Measurements from ENCODE around the gene TES. TPM values are rescaled to one million over a fixed set of nuclear protein-coding genes. Genes with fewer than 3 reads are reported as not detected.

The TES gene
- total RNA-seq, 4 donors from 2014 or later, result 77.4 to 119 (median 115) TPM

- no peak for DNase-seq
- 82 to 84% methylated on average over 2 of the region's 2 CpGs for WGBS, 2 donors (ENCODE audit: low coverage in 1 of 2)
- H3K36me3 ChIP-seq, result no peaks in the 10 kb centered on the region
- intact Hi-C loops (cut with DNase I; ENCODE audit: low total_unique reads) (no loop called here), in situ Hi-C loops (cut with MboI; ENCODE audit: low pct_ligation_motif_present in 1 of 4, low pct_unique_long_range_greater_than_20kb in 1 of 4, low sequenced_read_pairs in 3 of 4) (loop anchor here in 3 of 4 donors (25.0 kb wide), 2 partner anchors 648 to 973 kb away; no protein-coding TSS in a partner anchor)
- no peak overlapping the region for H3K27ac ChIP-seq
- H3K4me3 ChIP-seq, result no peak overlapping the region
- no peaks in the 10 kb centered on the region for H3K9me3 ChIP-seq
- H3K27me3 ChIP-seq, result no peaks in the 10 kb centered on the region
- peaks cover 0 to 9% (median 6%) of the 10 kb centered on the region in 4 donors for H3K4me1 ChIP-seq
- TF ChIP-seq, protein P1, sequence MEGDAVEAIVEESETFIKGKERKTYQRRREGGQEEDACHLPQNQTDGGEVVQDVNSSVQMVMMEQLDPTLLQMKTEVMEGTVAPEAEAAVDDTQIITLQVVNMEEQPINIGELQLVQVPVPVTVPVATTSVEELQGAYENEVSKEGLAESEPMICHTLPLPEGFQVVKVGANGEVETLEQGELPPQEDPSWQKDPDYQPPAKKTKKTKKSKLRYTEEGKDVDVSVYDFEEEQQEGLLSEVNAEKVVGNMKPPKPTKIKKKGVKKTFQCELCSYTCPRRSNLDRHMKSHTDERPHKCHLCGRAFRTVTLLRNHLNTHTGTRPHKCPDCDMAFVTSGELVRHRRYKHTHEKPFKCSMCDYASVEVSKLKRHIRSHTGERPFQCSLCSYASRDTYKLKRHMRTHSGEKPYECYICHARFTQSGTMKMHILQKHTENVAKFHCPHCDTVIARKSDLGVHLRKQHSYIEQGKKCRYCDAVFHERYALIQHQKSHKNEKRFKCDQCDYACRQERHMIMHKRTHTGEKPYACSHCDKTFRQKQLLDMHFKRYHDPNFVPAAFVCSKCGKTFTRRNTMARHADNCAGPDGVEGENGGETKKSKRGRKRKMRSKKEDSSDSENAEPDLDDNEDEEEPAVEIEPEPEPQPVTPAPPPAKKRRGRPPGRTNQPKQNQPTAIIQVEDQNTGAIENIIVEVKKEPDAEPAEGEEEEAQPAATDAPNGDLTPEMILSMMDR (IDR thresholded peaks at IDR 0.05), result no peak
Measured at GRCh38 chr7:116164552-116165306, 45.6 kb upstream of the TES start.

GRCh38 chr7:116165717-116166116 lies 44.6 kb upstream of the TES start:
- in situ Hi-C loops (cut with MboI; ENCODE audit: low pct_ligation_motif_present in 1 of 4, low pct_unique_long_range_greater_than_20kb in 1 of 4, low sequenced_read_pairs in 3 of 4) (loop anchor here in 3 of 4 donors (25.0 kb wide), 2 partner anchors 647 to 972 kb away; no protein-coding TSS in a partner anchor), intact Hi-C loops (cut with DNase I; ENCODE audit: low total_unique reads) (no loop called here)
- Histone ChIP-seq H3K9me3 (no peaks in the 10 kb centered on the region), H3K36me3 (no peaks in the 10 kb centered on the region), H3K27me3 (no peaks in the 10 kb centered on the region), H3K27ac (peak overlapping the region in 1 of 4 donors; percentile 24), H3K4me1 (peaks cover 0 to 9% (median 6%) of the 10 kb centered on the region in 4 donors), H3K4me3 (no peak overlapping the region)
- no peak for TF ChIP-seq EP300 (IDR thresholded peaks at IDR 0.05; ENCODE audit: low read depth)
- DNase-seq, result no peak
- WGBS, 2 donors (ENCODE audit: low coverage in 1 of 2), result 57 to 66% methylated on average over 2 of the region's 2 CpGs

- Histone ChIP-seq H3K4me1 (peaks cover 0 to 9% (median 6%) of the 10 kb centered on the region in 4 donors), H3K36me3 (no peaks in the 10 kb centered on the region), H3K27me3 (no peaks in the 10 kb centered on the region), H3K9me3 (no peaks in the 10 kb centered on the region), H3K4me3 (no peak overlapping the region), H3K27ac (peak overlapping the region in 1 of 4 donors; percentile 24)
- 85 to 89% methylated on average over 2 of the region's 2 CpGs for WGBS, 2 donors (ENCODE audit: low coverage in 1 of 2)
- in situ Hi-C loops (cut with MboI; ENCODE audit: low pct_ligation_motif_present in 1 of 4, low pct_unique_long_range_greater_than_20kb in 1 of 4, low sequenced_read_pairs in 3 of 4), result loop anchor here in 3 of 4 donors (25.0 kb wide), 2 partner anchors 646 to 971 kb away; no protein-coding TSS in a partner anchor
- intact Hi-C loops (cut with DNase I; ENCODE audit: low total_unique reads), result no loop called here
- no peak for DNase-seq
- TF ChIP-seq POLR2AphosphoS5 (IDR thresholded peaks at IDR 0.05) (no peak), EP300 (IDR thresholded peaks at IDR 0.05; ENCODE audit: low read depth) (no peak), POLR2A (IDR thresholded peaks at IDR 0.05) (no peak)
- TF ChIP-seq, protein P1 (IDR thresholded peaks at IDR 0.05), result no peak
Measured at GRCh38 chr7:116166156-116166555, 44.2 kb upstream of the TES start.

DNA sequence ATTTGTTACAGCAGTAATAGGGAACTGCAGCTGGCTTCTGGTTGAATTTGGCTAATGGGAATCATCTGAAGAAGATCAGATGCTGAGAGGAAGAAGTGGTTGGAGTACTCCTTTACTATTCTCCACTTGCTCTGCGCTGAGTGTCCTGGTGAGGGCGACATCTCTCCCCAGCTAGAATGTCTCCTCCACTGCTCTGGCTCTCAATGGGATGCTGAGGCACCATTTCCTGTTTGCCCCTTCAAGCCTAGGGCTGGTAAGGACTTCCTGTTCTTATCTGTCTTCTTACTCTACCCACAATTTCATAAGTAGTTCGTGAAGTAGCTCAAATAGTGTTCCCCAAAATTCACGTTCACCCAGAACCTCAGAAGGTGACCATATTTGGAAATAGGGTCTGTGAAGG lies 43.2 kb upstream of the TES start:
- DNase-seq, result no peak
- Histone ChIP-seq H3K27ac (no peak overlapping the region), H3K9me3 (no peaks in the 10 kb centered on the region), H3K27me3 (no peaks in the 10 kb centered on the region), H3K4me3 (no peak overlapping the region), H3K36me3 (no peaks in the 10 kb centered on the region), H3K4me1 (peaks cover 0 to 9% (median 6%) of the 10 kb centered on the region in 4 donors)
- TF ChIP-seq, protein P1 (IDR thresholded peaks at IDR 0.05), result no peak
- TF ChIP-seq POLR2A (IDR thresholded peaks at IDR 0.05), result no peak
- no peak for TF ChIP-seq EP300 (IDR thresholded peaks at IDR 0.05; ENCODE audit: low read depth)
- no peak for TF ChIP-seq POLR2AphosphoS5 (IDR thresholded peaks at IDR 0.05)
- 74 to 76% methylated on average over 2 to 4 of the region's 4 CpGs for WGBS, 2 donors (ENCODE audit: low coverage in 1 of 2)
- in situ Hi-C loops (cut with MboI; ENCODE audit: low pct_ligation_motif_present in 1 of 4, low pct_unique_long_range_greater_than_20kb in 1 of 4, low sequenced_read_pairs in 3 of 4) (loop anchor here in 3 of 4 donors (25.0 kb wide), 2 partner anchors 645 to 970 kb away; no protein-coding TSS in a partner anchor), intact Hi-C loops (cut with DNase I; ENCODE audit: low total_unique reads) (no loop called here)

Measured in transverse colon (tissue), 4 donors.